HCT116 (cell line): ENCODE results near the gene SPRED2.

ENCODE experiments used
- CTCF ChIP-seq, 3 experiments: fragments of 200-600 bp in 1 of 3; sonication (generic) in 1 of 3; IDR thresholded peaks in 2 of 3; conservative IDR thresholded peaks in 1 of 3; 2 replicates each; pipeline ENCODE4 v1.5.1; 2012 to 2017; ENCODE audit warnings: low read depth in 2 of 3, low read length in 2 of 3, antibody characterized with exemption in 1 of 3, borderline replicate concordance in 1 of 3, control low read depth in 1 of 3, mild to moderate bottlenecking in 1 of 3, mixed read lengths in 1 of 3, mixed run types in 1 of 3, moderate library complexity in 1 of 3; ENCODE audit not compliant: insufficient read depth in 1 of 3
- EZH2 ChIP-seq: fragments of 200-600 bp; sonication (generic); IDR thresholded peaks from 2 replicates; pipeline ENCODE4 v1.6.1; 2017; ENCODE audit warnings: antibody characterized with exemption, mixed run types
- MAX ChIP-seq: IDR thresholded peaks from 2 replicates; pipeline ENCODE4 v1.6.1; 2012
- POLR2A ChIP-seq: IDR thresholded peaks from 2 replicates; pipeline ENCODE4 v1.7.0; 2011; ENCODE audit warnings: borderline replicate concordance; ENCODE audit not compliant: insufficient read depth, insufficient read length; ENCODE audit errors: extremely low read depth
- POLR2AphosphoS5 ChIP-seq: IDR thresholded peaks from 2 replicates; pipeline ENCODE4 v1.6.1; 2011; ENCODE audit warnings: mild to moderate bottlenecking, low read depth, low read length, moderate library complexity
- REST ChIP-seq: IDR thresholded peaks from 2 replicates; pipeline ENCODE4 v1.6.1; 2012; ENCODE audit warnings: low read depth
- SP1 ChIP-seq: IDR thresholded peaks from 2 replicates; pipeline ENCODE4 v1.6.1; 2012; ENCODE audit warnings: low read depth

- TF ChIP-seq SP1 (no peak), CTCF (IDR thresholded peaks at IDR 0.05 in 2 of 3, conservative IDR thresholded peaks at IDR 0.05 in 1 of 3; ENCODE audit: borderline replicate concordance in 1 of 3, insufficient read depth in 1 of 3, low read depth in 2 of 3, low read length in 2 of 3) (no peak), REST (no peak), EZH2 (no peak), MAX (no peak), POLR2A (no peak), POLR2AphosphoS5 (no peak)
Observed at GRCh38 chr2:65325066-65325465, 107.3 kb downstream of the SPRED2 start.
